SU-DHL-6 (cell line): ENCODE measurements around the gene EPHB2.

Source experiments
- H2AFZ ChIP-seq: fragments of 200-600 bp; sonication (generic); 2 replicates; pipeline ENCODE4 v1.6.1; 2014; ENCODE audit warnings: low read depth, mild to moderate bottlenecking, moderate library complexity, mixed read lengths, antibody characterized with exemption, low read length; ENCODE audit not compliant: severe bottlenecking
- H3F3A ChIP-seq: fragments of 200-600 bp; shearing (Covaris generic); 2 replicates; pipeline ENCODE4 v1.6.0; 2016; ENCODE audit warnings: antibody characterized with exemption, mild to moderate bottlenecking; ENCODE audit not compliant: insufficient read depth
- H3K27ac ChIP-seq: fragments of 200-600 bp; sonication (generic); 2 replicates; pipeline ENCODE4 v1.5.1; 2016; ENCODE audit warnings: low read depth, mild to moderate bottlenecking, low read length, moderate library complexity, mixed read lengths
- H3K27me3 ChIP-seq: fragments of 200-600 bp; sonication (generic), shearing (Covaris generic); 2 replicates; pipeline ENCODE4 v1.6.0; 2014; ENCODE audit warnings: mild to moderate bottlenecking, low read length
- H3K36me3 ChIP-seq: fragments of 200-600 bp; sonication (generic); 2 replicates; pipeline ENCODE4 v1.6.1; 2014; ENCODE audit warnings: mild to moderate bottlenecking, low read length, mixed read lengths
- H3K4me2 ChIP-seq: fragments of 300-600, 200-600 bp; shearing (Covaris generic), sonication (generic); 2 replicates; pipeline ENCODE4 v1.6.0; 2014; ENCODE audit warnings: low read length, low read depth, mild to moderate bottlenecking; ENCODE audit not compliant: poor library complexity, severe bottlenecking
- H3K4me3 ChIP-seq: fragments of 200-600 bp; sonication (generic); 2 replicates; pipeline ENCODE4 v1.5.1; 2014; ENCODE audit warnings: antibody characterized with exemption, low read length, mild to moderate bottlenecking, mixed read lengths; ENCODE audit not compliant: insufficient read depth, poor library complexity, severe bottlenecking
- H3K79me2 ChIP-seq: fragments of 200-600 bp; sonication (generic); 2 replicates; pipeline ENCODE4 v1.6.1; 2014; ENCODE audit warnings: mild to moderate bottlenecking, low read length, moderate library complexity; ENCODE audit not compliant: insufficient read depth
- H3K9ac ChIP-seq: fragments of 200-600 bp; sonication (generic); 2 replicates; pipeline ENCODE4 v1.7.0; 2014; ENCODE audit warnings: mild to moderate bottlenecking, low read length
- H3K9me2 ChIP-seq: fragments of 200-600 bp; sonication (generic); replicated peaks from 2 replicates; pipeline ENCODE4 v1.6.1; 2014; ENCODE audit warnings: low read length; ENCODE audit not compliant: insufficient read depth
- H3K9me3 ChIP-seq: fragments of 200-600 bp; sonication (generic); 2 replicates; pipeline ENCODE4 v1.6.1; 2014; ENCODE audit warnings: low read length, mixed read lengths; ENCODE audit not compliant: insufficient read depth
- H4K20me1 ChIP-seq: fragments of 200-600 bp; sonication (generic); 2 replicates; pipeline ENCODE4 v1.6.1; 2014; ENCODE audit warnings: low read depth, mild to moderate bottlenecking, antibody characterized with exemption, low read length, moderate library complexity, mixed read lengths
- EZH2phosphoT487 ChIP-seq: fragments of 200-600 bp; sonication (generic), shearing (Covaris generic); conservative IDR thresholded peaks from 2 replicates; pipeline ENCODE4 v1.6.1; 2018; ENCODE audit warnings: mild to moderate bottlenecking, antibody characterized with exemption, low read length, moderate library complexity, mixed read lengths
- TF ChIP-seq, protein P1 (sequence below): fragments of 200-600 bp; sonication (generic); IDR thresholded peaks from one replicate; pipeline ENCODE4 v1.5.1; 2017; ENCODE audit warnings: antibody characterized with exemption, mild to moderate bottlenecking, low read length, moderate library complexity; ENCODE audit not compliant: insufficient read depth, poor library complexity, severe bottlenecking

The EPHB2 gene

DNA sequence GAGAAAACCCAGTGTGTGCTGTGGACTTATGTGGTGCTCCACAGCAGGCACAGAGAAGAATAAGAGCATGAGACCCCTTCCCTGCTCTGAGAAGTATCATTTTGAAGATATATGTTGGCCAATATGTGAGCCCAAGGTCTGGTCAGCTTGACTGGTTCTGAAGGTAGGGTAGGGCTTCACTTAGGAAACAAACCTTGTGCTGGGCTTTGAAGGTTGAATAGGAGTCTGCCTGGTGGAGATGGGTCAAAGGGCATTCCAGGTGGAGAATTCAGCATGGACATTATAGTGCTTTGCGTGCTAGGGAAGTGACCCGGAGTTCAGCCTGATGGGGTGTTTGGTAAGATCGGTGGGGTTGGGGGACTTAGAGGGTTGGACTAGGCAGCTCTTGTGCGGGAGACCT is 99.1 kb downstream of the EPHB2 start:
- H3K27ac ChIP-seq = no peak overlapping the region
- no peaks in the 10 kb centered on the region for H3F3A ChIP-seq
- H3K36me3 ChIP-seq = no peaks in the 10 kb centered on the region
- H4K20me1 ChIP-seq = no peaks in the 10 kb centered on the region
- H3K9ac ChIP-seq = no peak overlapping the region
- no peak overlapping the region for H3K4me2 ChIP-seq
- no peaks in the 10 kb centered on the region for H3K9me2 ChIP-seq
- H3K4me3 ChIP-seq = no peak overlapping the region
- no peaks in the 10 kb centered on the region for H3K27me3 ChIP-seq
- H3K9me3 ChIP-seq = no peaks in the 10 kb centered on the region
- no peak overlapping the region for H2AFZ ChIP-seq
- H3K79me2 ChIP-seq = no peaks in the 10 kb centered on the region
- TF ChIP-seq EZH2phosphoT487 = no peak
- TF ChIP-seq, protein P1, sequence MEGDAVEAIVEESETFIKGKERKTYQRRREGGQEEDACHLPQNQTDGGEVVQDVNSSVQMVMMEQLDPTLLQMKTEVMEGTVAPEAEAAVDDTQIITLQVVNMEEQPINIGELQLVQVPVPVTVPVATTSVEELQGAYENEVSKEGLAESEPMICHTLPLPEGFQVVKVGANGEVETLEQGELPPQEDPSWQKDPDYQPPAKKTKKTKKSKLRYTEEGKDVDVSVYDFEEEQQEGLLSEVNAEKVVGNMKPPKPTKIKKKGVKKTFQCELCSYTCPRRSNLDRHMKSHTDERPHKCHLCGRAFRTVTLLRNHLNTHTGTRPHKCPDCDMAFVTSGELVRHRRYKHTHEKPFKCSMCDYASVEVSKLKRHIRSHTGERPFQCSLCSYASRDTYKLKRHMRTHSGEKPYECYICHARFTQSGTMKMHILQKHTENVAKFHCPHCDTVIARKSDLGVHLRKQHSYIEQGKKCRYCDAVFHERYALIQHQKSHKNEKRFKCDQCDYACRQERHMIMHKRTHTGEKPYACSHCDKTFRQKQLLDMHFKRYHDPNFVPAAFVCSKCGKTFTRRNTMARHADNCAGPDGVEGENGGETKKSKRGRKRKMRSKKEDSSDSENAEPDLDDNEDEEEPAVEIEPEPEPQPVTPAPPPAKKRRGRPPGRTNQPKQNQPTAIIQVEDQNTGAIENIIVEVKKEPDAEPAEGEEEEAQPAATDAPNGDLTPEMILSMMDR = no peak

DNA sequence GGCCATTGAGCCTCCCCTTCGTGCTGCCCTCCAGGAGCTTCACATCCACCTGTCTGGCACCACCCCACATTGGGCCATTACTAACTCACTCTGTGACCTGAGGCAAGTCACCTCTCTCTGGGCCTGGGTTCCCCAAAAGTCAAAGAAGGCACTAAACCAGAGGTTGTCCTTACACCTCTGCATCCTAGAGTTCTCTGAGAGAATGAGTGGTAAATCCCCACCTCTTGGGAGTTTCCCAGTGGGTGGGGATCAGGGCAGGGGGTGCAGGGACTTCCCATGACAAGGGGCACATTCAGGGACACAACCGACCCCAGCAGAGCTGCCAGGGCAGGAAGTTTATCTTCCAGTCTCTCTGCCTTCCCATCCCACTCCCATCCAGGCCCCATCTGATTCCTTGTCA is 99.7 kb downstream of the EPHB2 start:
- H4K20me1 ChIP-seq = no peaks in the 10 kb centered on the region
- H3K9me3 ChIP-seq = no peaks in the 10 kb centered on the region
- H2AFZ ChIP-seq = no peak overlapping the region
- no peaks in the 10 kb centered on the region for H3K27me3 ChIP-seq
- no peak overlapping the region for H3K4me3 ChIP-seq
- H3K4me2 ChIP-seq = no peak overlapping the region
- no peak overlapping the region for H3K27ac ChIP-seq
- H3F3A ChIP-seq = no peaks in the 10 kb centered on the region
- no peaks in the 10 kb centered on the region for H3K9me2 ChIP-seq
- TF ChIP-seq, protein P1 = no peak
- TF ChIP-seq EZH2phosphoT487 = no peak
- H3K9ac ChIP-seq = no peak overlapping the region
- H3K79me2 ChIP-seq = no peaks in the 10 kb centered on the region
- H3K36me3 ChIP-seq = no peaks in the 10 kb centered on the region

DNA sequence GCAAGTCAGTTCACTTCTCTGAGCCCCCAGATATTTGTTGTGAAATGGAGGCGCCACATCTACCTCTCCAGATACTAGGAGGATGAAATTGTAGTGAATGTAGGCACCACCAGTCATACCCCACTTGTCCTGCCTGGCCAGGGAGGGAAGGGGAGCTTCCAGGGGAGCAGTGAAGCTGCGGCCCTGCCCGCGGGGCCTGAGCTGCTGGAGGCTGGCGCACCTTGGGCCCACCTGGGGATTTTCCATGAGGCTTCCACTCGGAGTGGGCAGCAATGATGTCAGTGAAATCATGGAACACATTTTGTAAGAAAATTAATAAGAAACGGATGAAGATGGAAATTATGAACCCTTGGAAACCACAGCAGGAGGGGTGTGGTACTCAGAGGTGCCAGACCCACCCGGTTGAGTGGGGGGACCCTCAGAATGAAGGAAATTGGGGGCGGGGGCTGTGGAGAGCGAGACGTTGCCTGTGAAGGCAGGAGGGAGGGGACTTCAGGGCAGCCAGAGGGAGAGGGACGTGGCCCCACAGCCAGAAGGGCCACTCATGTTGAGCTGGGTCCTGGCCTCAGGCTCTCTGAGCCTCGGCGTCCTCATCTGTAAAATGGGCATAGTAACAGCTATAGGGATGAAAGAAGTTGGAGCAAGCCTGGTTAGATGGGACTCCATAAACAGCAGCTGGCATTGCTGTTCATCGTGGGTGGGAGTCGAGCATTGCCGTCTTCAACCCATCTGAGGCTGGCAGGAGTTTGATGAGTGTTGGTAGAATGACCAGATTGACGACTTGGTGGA is 101.6 kb downstream of the EPHB2 start:
- Histone ChIP-seq H3K9me3 (no peaks in the 10 kb centered on the region), H3K4me2 (no peak overlapping the region), H2AFZ (no peak overlapping the region), H3K79me2 (no peaks in the 10 kb centered on the region), H4K20me1 (no peaks in the 10 kb centered on the region), H3K27ac (no peak overlapping the region), H3F3A (no peaks in the 10 kb centered on the region), H3K4me3 (no peak overlapping the region), H3K9ac (no peak overlapping the region), H3K36me3 (no peaks in the 10 kb centered on the region), H3K9me2 (no peaks in the 10 kb centered on the region), H3K27me3 (no peaks in the 10 kb centered on the region)
- TF ChIP-seq, protein P1 = no peak
- TF ChIP-seq EZH2phosphoT487 = no peak
